PFSK-1 (cell line): ENCODE data around the gene PTGR3.

Experiments used
- POLR2AphosphoS5 ChIP-seq: IDR thresholded peaks from 2 replicates; pipeline ENCODE4 v1.6.1; 2012; ENCODE audit warnings: low read depth, mild to moderate bottlenecking, control low read depth, low read length, moderate library complexity
- SIN3A ChIP-seq: IDR thresholded peaks from 2 replicates; pipeline ENCODE4 v1.6.1; 2012; ENCODE audit warnings: mild to moderate bottlenecking, low read length, moderate library complexity, borderline replicate concordance; ENCODE audit not compliant: insufficient read depth
- TAF1 ChIP-seq: IDR thresholded peaks from 2 replicates; pipeline ENCODE4 v1.6.1; 2012; ENCODE audit warnings: low read length, control low read depth, borderline replicate concordance; ENCODE audit not compliant: insufficient read depth
- TF ChIP-seq, protein P1 (sequence below), 2 experiments: IDR thresholded peaks; 2 replicates each; pipeline versions ENCODE4 v1.6.1 to v1.8.0; 2011 to 2012; ENCODE audit warnings: low read depth in 2 of 2, low read length in 2 of 2, control low read depth in 1 of 2, inconsistent platforms in 1 of 2, mild to moderate bottlenecking in 1 of 2, moderate library complexity in 1 of 2; ENCODE audit not compliant: insufficient read depth in 1 of 2

DNA sequence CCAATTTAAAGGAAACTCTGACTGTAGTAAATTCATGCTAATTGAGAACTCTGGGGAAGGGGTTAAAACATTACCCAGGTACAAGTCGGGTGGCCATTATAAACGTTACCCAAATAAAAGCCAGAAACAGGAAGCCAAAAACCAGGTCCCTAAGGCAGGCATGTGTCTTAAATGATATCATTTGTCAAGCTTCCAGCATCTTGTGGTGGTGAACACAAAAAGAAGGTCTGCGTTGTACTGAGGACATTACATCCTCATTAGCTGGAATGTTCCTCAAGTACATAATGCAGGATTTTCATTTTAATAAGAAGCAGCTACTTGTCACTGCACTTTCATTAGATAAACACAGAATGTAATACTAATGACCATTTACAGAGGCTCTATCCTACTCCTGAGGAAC, 10.9 kb downstream of the PTGR3 start:
- TF ChIP-seq SIN3A (no peak), POLR2AphosphoS5 (no peak), TAF1 (no peak)
- TF ChIP-seq, protein P1, sequence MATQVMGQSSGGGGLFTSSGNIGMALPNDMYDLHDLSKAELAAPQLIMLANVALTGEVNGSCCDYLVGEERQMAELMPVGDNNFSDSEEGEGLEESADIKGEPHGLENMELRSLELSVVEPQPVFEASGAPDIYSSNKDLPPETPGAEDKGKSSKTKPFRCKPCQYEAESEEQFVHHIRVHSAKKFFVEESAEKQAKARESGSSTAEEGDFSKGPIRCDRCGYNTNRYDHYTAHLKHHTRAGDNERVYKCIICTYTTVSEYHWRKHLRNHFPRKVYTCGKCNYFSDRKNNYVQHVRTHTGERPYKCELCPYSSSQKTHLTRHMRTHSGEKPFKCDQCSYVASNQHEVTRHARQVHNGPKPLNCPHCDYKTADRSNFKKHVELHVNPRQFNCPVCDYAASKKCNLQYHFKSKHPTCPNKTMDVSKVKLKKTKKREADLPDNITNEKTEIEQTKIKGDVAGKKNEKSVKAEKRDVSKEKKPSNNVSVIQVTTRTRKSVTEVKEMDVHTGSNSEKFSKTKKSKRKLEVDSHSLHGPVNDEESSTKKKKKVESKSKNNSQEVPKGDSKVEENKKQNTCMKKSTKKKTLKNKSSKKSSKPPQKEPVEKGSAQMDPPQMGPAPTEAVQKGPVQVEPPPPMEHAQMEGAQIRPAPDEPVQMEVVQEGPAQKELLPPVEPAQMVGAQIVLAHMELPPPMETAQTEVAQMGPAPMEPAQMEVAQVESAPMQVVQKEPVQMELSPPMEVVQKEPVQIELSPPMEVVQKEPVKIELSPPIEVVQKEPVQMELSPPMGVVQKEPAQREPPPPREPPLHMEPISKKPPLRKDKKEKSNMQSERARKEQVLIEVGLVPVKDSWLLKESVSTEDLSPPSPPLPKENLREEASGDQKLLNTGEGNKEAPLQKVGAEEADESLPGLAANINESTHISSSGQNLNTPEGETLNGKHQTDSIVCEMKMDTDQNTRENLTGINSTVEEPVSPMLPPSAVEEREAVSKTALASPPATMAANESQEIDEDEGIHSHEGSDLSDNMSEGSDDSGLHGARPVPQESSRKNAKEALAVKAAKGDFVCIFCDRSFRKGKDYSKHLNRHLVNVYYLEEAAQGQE (IDR thresholded peaks at IDR 0.05; ENCODE audit: insufficient read depth in 1 of 2, low read depth in 2 of 2, low read length in 2 of 2): no peak
